Measurements from ENCODE around the gene ORC6. TPM values are rescaled to one million over a fixed set of nuclear protein-coding genes. Genes with fewer than 3 reads are reported as not detected.

The ORC6 gene
- total and polyA plus RNA-seq, 2 donors (not counting 1 experiment from before 2014, with no cell fraction given), result 4.7 to 4.8 TPM

DNA sequence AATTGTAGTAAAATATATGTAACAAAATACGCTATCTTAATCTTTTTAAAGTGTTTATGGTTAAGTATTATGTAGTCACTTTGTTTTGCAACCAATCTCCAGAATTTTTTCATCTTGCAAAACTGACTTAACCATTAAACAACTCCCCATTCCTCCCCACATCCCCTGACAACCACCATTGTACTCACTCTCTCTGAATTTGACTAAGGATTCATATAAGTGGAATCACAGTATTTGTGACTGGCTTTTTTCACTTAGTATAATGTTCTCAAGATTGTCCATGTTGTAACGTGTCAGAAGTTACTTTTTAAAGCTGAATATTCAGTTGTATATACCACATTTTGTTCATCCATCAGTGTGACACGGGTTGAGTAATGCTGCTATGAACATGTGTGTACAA is 10.6 kb downstream of the ORC6 start:
- no peak overlapping the region for H2AFZ ChIP-seq (ENCODE audit: insufficient read depth, low read depth, low read length, poor library complexity, severe bottlenecking)
- Mint-ChIP-seq H3K4me3 (no peak overlapping the region), H3K9me3 (ENCODE audit: insufficient read depth) (no peaks in the 10 kb centered on the region), H3K27ac (no peak overlapping the region), H3K4me1 (no peaks in the 10 kb centered on the region), H3K27me3 (no peaks in the 10 kb centered on the region)
- ChIA-PET CTCF (interaction anchor here (0.6 to 0.7 kb wide), 2 partner anchors 27 to 228 kb away, joined by 3 read pairs; no protein-coding TSS in a partner anchor), POLR2A (interaction anchor here (0.6 kb wide), 1 partner anchor 209 kb away, joined by 10 read pairs; no protein-coding TSS in a partner anchor)
- no peaks in the 10 kb centered on the region for H4K20me1 ChIP-seq (ENCODE audit: control insufficient read depth, insufficient read depth, low read length, poor library complexity, severe bottlenecking)
- ATAC-seq (ENCODE audit: low read depth) (no peak), DNase-seq (no peak)
- WGBS (ENCODE audit: insufficient coverage), result 100% methylated on average over 1 of the region's 3 CpGs
- TF ChIP-seq, protein P1, sequence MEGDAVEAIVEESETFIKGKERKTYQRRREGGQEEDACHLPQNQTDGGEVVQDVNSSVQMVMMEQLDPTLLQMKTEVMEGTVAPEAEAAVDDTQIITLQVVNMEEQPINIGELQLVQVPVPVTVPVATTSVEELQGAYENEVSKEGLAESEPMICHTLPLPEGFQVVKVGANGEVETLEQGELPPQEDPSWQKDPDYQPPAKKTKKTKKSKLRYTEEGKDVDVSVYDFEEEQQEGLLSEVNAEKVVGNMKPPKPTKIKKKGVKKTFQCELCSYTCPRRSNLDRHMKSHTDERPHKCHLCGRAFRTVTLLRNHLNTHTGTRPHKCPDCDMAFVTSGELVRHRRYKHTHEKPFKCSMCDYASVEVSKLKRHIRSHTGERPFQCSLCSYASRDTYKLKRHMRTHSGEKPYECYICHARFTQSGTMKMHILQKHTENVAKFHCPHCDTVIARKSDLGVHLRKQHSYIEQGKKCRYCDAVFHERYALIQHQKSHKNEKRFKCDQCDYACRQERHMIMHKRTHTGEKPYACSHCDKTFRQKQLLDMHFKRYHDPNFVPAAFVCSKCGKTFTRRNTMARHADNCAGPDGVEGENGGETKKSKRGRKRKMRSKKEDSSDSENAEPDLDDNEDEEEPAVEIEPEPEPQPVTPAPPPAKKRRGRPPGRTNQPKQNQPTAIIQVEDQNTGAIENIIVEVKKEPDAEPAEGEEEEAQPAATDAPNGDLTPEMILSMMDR (IDR thresholded peaks at IDR 0.05), result no peak
- no peak for TF ChIP-seq EZH2 (IDR thresholded peaks at IDR 0.05; ENCODE audit: borderline replicate concordance, insufficient read depth, low read depth, low read length, poor library complexity, severe bottlenecking)
- no peaks in the 10 kb centered on the region for H3K4me1 ChIP-seq (ENCODE audit: control insufficient read depth in 2 of 2, insufficient read depth in 2 of 2, low read length in 2 of 2)
- intact Hi-C loops (cut with micrococcal nuclease), result no loop called here
- H3K79me2 ChIP-seq (ENCODE audit: control insufficient read depth, insufficient read depth, low read length), result no peaks in the 10 kb centered on the region
- H3K4me2 ChIP-seq (replicated peaks; ENCODE audit: low read depth, low read length, poor library complexity, severe bottlenecking), result no peak overlapping the region
- no peak overlapping the region for H3K27ac ChIP-seq (ENCODE audit: low read length in 2 of 2)
- no peak overlapping the region for H3K9ac ChIP-seq (ENCODE audit: low read length)
- H3K9me3 ChIP-seq (ENCODE audit: control extremely low read depth in 1 of 3, control insufficient read depth in 2 of 3, insufficient read depth in 1 of 3, low read length in 2 of 3), result no peaks in the 10 kb centered on the region
- no peaks in the 10 kb centered on the region for H3K27me3 ChIP-seq (replicated peaks in 1 of 4; ENCODE audit: control extremely low read depth in 1 of 4, control insufficient read depth in 3 of 4, insufficient read depth in 4 of 4, low read length in 3 of 4)
- peaks cover 2 to 4% of the 10 kb centered on the region in 2 experiments for H3K36me3 ChIP-seq (replicated peaks in 1 of 2; ENCODE audit: control extremely low read depth in 1 of 2, control insufficient read depth in 1 of 2, extremely low read depth in 1 of 2, insufficient read depth in 2 of 2, low read length in 1 of 2)
- no peak overlapping the region for H3K4me3 ChIP-seq (ENCODE audit: control extremely low read depth in 1 of 5, extremely low read depth in 1 of 5, insufficient read depth in 1 of 5, low read depth in 2 of 5, low read length in 4 of 5)

DNA sequence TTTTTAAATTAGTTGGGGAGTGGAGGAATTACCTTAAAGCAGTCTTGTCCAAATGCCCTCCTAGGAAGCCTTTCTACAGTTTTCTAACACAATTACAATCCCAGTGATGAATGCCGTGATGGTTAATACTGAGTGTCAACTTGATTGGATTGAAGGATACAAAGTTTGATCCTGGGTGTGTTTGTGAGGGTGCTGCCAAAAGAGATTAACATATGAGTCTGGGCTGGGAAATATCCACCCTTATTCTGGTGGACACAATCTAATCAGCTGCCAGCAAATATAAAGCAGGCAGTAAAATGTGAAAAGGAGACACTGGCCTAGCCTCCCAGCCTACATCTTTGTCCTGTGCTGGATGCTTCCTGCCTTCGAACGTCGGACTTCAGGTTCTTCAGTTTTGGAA is 12.2 kb downstream of the ORC6 start:
- H3K9ac ChIP-seq (ENCODE audit: low read length), result no peak overlapping the region
- no peak overlapping the region for H3K27ac Mint-ChIP-seq
- no peak overlapping the region for H3K4me3 Mint-ChIP-seq
- no peak for TF ChIP-seq EZH2 (IDR thresholded peaks at IDR 0.05; ENCODE audit: borderline replicate concordance, insufficient read depth, low read depth, low read length, poor library complexity, severe bottlenecking)
- TF ChIP-seq, protein P1 (IDR thresholded peaks at IDR 0.05), result no peak
- H3K27me3 ChIP-seq (replicated peaks in 1 of 4; ENCODE audit: control extremely low read depth in 1 of 4, control insufficient read depth in 3 of 4, insufficient read depth in 4 of 4, low read length in 3 of 4), result no peaks in the 10 kb centered on the region
- CTCF ChIA-PET, result no interaction called here
- H3K79me2 ChIP-seq (ENCODE audit: control insufficient read depth, insufficient read depth, low read length), result no peaks in the 10 kb centered on the region
- no peak overlapping the region for H2AFZ ChIP-seq (ENCODE audit: insufficient read depth, low read depth, low read length, poor library complexity, severe bottlenecking)
- DNase-seq (no peak), ATAC-seq (ENCODE audit: low read depth) (no peak)
- intact Hi-C loops (cut with micrococcal nuclease), result no loop called here
- H3K4me1 Mint-ChIP-seq, result no peaks in the 10 kb centered on the region
- no peaks in the 10 kb centered on the region for H4K20me1 ChIP-seq (ENCODE audit: control insufficient read depth, insufficient read depth, low read length, poor library complexity, severe bottlenecking)
- H3K4me2 ChIP-seq (replicated peaks; ENCODE audit: low read depth, low read length, poor library complexity, severe bottlenecking), result no peak overlapping the region
- no peak overlapping the region for H3K27ac ChIP-seq (ENCODE audit: low read length in 2 of 2)
- H3K9me3 ChIP-seq (ENCODE audit: control extremely low read depth in 1 of 3, control insufficient read depth in 2 of 3, insufficient read depth in 1 of 3, low read length in 2 of 3), result no peaks in the 10 kb centered on the region
- H3K4me1 ChIP-seq (ENCODE audit: control insufficient read depth in 2 of 2, insufficient read depth in 2 of 2, low read length in 2 of 2), result no peaks in the 10 kb centered on the region
- no peaks in the 10 kb centered on the region for H3K27me3 Mint-ChIP-seq
- H3K9me3 Mint-ChIP-seq (ENCODE audit: insufficient read depth), result no peaks in the 10 kb centered on the region
- POLR2A ChIA-PET, result interaction anchor here (0.6 kb wide), 1 partner anchor 86 kb away, joined by 4 read pairs; no protein-coding TSS in a partner anchor
- no peak overlapping the region for H3K4me3 ChIP-seq (ENCODE audit: control extremely low read depth in 1 of 5, extremely low read depth in 1 of 5, insufficient read depth in 1 of 5, low read depth in 2 of 5, low read length in 4 of 5)
- H3K36me3 ChIP-seq (replicated peaks in 1 of 2; ENCODE audit: control extremely low read depth in 1 of 2, control insufficient read depth in 1 of 2, extremely low read depth in 1 of 2, insufficient read depth in 2 of 2, low read length in 1 of 2), result peaks cover 2 to 3% of the 10 kb centered on the region in 2 experiments
- WGBS (ENCODE audit: insufficient coverage), result no CpG with 5 or more reads among the region's 4 CpGs

All from B cell (primary cell).